ENCODE measurements around the gene RANBP9.

The RANBP9 gene

GRCh38 chr6:13661647-13662046 lies 50.0 kb downstream of the RANBP9 start:
- H3K36me3 Mint-ChIP-seq = peaks cover under 1% of the 10 kb centered on the region
- peak overlapping the region; percentile 36 for H3K27ac Mint-ChIP-seq
- H3K4me3 Mint-ChIP-seq = no peak overlapping the region
- no peaks in the 10 kb centered on the region for H3K9me3 Mint-ChIP-seq (ENCODE audit: low read depth)
- no peaks in the 10 kb centered on the region for H3K27me3 Mint-ChIP-seq
- peaks cover 83% of the 10 kb centered on the region for H3K4me1 Mint-ChIP-seq (ENCODE audit: low read depth)

- Mint-ChIP-seq H3K27ac (peak overlapping the region; percentile 24), H3K9me3 (ENCODE audit: low read depth) (no peaks in the 10 kb centered on the region), H3K4me3 (peak overlapping the region; percentile 40), H3K36me3 (peaks cover 3% of the 10 kb centered on the region), H3K4me1 (ENCODE audit: low read depth) (peaks cover 80% of the 10 kb centered on the region), H3K27me3 (no peaks in the 10 kb centered on the region)
Observed at GRCh38 chr6:13660893-13661292, 50.7 kb downstream of the RANBP9 start.

DNA sequence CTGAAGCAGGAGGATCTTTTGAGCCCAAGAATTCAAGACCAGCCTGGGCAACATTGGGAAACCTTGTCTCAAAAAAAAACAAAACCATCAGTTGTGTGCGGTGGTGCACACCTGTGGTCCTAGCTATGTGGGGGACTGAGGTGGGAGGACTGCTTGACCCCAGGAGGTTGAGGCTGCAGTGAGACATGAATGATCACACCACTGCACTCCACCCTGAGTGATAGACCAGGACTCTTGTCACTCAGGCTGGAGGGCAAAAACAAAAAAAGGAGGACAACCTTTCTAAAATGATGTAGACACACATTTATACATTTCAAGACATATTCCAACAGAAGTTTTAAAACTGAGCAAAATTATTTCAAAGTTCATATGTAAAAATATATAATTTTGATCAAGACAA lies 51.4 kb downstream of the RANBP9 start:
- H3K4me1 Mint-ChIP-seq (ENCODE audit: low read depth) = peaks cover 76% of the 10 kb centered on the region
- H3K27me3 Mint-ChIP-seq = no peaks in the 10 kb centered on the region
- H3K36me3 Mint-ChIP-seq = peaks cover 7% of the 10 kb centered on the region
- no peak overlapping the region for H3K4me3 Mint-ChIP-seq
- H3K27ac Mint-ChIP-seq = peak overlapping the region; percentile 22
- no peaks in the 10 kb centered on the region for H3K9me3 Mint-ChIP-seq (ENCODE audit: low read depth)

DNA sequence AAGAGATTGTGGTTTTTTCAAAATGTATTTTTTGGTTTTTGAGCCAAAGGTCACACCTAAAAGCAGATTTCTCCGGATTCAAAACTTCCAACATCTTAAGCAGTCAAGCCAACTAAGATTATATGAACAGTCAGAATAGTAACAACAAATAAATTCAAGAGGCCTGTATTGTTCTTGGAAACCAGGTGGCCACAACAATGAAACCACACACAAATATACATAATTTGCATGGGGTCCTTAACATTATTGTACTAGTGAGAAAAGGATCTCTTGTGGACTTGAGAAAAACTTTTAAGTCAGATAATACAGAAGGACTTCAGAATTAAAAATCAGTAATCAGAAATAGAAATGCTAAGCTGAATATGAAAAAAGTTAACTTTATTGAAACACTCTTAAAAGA lies 55.9 kb downstream of the RANBP9 start:
- H3K4me1 Mint-ChIP-seq (ENCODE audit: low read depth) = peaks cover 42% of the 10 kb centered on the region
- H3K27ac Mint-ChIP-seq = peak overlapping the region; percentile 34
- no peaks in the 10 kb centered on the region for H3K27me3 Mint-ChIP-seq
- no peaks in the 10 kb centered on the region for H3K9me3 Mint-ChIP-seq (ENCODE audit: low read depth)
- no peak overlapping the region for H3K4me3 Mint-ChIP-seq
- peaks cover 13% of the 10 kb centered on the region for H3K36me3 Mint-ChIP-seq

GRCh38 chr6:13654496-13654895 lies 57.1 kb downstream of the RANBP9 start:
- Mint-ChIP-seq H3K4me3 (no peak overlapping the region), H3K27ac (no peak overlapping the region), H3K9me3 (ENCODE audit: low read depth) (no peaks in the 10 kb centered on the region), H3K4me1 (ENCODE audit: low read depth) (peaks cover 36% of the 10 kb centered on the region), H3K27me3 (no peaks in the 10 kb centered on the region), H3K36me3 (peaks cover 15% of the 10 kb centered on the region)

- Mint-ChIP-seq H3K27ac (no peak overlapping the region), H3K4me3 (no peak overlapping the region), H3K9me3 (ENCODE audit: low read depth) (no peaks in the 10 kb centered on the region), H3K36me3 (peaks cover 15% of the 10 kb centered on the region), H3K27me3 (no peaks in the 10 kb centered on the region), H3K4me1 (ENCODE audit: low read depth) (peaks cover 33% of the 10 kb centered on the region)
Observed at GRCh38 chr6:13653296-13653695, 58.3 kb downstream of the RANBP9 start.

DNA sequence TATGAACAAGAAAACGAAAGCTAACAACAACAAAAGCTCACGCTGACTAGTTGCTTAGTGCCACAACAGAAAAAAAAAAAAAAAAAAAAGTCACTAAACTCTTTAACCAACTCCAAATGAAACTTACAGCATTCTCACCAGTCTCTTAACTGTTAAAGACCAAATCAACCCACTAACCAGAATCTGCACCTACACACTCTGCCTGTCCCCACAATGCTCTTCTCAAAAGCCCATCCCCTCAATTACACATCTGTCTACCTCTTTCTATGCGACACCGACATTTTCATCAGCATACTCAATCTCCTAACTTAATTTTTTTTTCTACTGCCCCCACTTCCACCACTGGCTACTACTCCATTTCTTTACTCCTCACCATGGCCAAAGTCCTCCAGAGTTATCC lies 62.2 kb downstream of the RANBP9 start:
- H3K4me3 Mint-ChIP-seq = peak overlapping the region; percentile 1

DNA sequence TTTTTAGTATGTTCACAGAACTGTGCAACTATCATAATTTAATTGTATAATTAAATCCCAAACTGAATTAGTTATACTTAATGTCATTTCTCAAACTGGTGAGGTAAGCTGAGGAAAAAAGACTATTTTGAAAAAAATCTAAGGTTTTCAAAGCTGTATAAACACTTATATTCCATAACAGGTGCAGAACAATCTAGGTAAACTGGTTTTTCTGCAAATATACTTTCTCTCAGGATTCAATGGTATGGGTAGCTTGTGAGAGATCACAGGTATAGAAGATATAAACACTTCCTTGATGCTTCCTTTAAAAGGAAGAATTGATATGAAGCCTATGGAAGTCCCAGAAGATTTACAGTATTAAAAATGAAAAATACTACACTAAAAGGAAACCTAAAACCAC lies 62.8 kb downstream of the RANBP9 start:
- no peak overlapping the region for H3K4me3 Mint-ChIP-seq
- no peak overlapping the region for H3K27ac Mint-ChIP-seq
- H3K4me1 Mint-ChIP-seq (ENCODE audit: low read depth) = peaks cover 21% of the 10 kb centered on the region
- no peaks in the 10 kb centered on the region for H3K27me3 Mint-ChIP-seq
- no peaks in the 10 kb centered on the region for H3K9me3 Mint-ChIP-seq (ENCODE audit: low read depth)
- H3K36me3 Mint-ChIP-seq = peaks cover 9% of the 10 kb centered on the region

More for the DNA sequence above, 62.2 kb downstream of the RANBP9 start:
- peak overlapping the region; percentile 4 for H3K27ac Mint-ChIP-seq
- no peaks in the 10 kb centered on the region for H3K9me3 Mint-ChIP-seq (ENCODE audit: low read depth)
- H3K36me3 Mint-ChIP-seq = peaks cover 9% of the 10 kb centered on the region
- H3K4me1 Mint-ChIP-seq (ENCODE audit: low read depth) = peaks cover 21% of the 10 kb centered on the region
- H3K27me3 Mint-ChIP-seq = no peaks in the 10 kb centered on the region

GRCh38 chr6:13643125-13643524 lies 68.5 kb downstream of the RANBP9 start:
- no peaks in the 10 kb centered on the region for H3K9me3 Mint-ChIP-seq (ENCODE audit: low read depth)
- no peak overlapping the region for H3K4me3 Mint-ChIP-seq
- peak overlapping the region; percentile 79 for H3K27ac Mint-ChIP-seq
- H3K4me1 Mint-ChIP-seq (ENCODE audit: low read depth) = peaks cover 28% of the 10 kb centered on the region
- H3K27me3 Mint-ChIP-seq = no peaks in the 10 kb centered on the region
- peaks cover 15% of the 10 kb centered on the region for H3K36me3 Mint-ChIP-seq

DNA sequence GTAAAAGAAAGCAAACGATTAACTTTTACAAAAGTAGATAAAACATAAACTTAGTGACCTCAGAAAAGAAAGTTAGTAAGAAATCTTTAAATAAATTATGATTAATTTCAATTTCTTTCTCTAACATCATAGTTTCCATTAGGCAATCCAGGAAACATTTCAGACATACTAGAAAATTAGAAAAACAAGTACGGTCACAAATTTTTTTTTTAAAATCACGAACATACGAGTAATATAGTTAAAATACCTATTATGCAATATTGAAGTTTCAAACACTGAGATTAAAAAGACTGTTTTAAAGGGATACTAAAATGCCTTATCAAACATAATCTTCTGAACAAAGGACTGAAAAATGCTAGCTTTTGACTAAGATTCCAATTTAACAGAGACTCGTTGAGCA lies 70.3 kb downstream of the RANBP9 start:
- H3K4me3 Mint-ChIP-seq = peak overlapping the region; percentile 22
- H3K4me1 Mint-ChIP-seq (ENCODE audit: low read depth) = peaks cover 43% of the 10 kb centered on the region
- H3K27me3 Mint-ChIP-seq = no peaks in the 10 kb centered on the region
- peaks cover 20% of the 10 kb centered on the region for H3K36me3 Mint-ChIP-seq
- peak overlapping the region; percentile 89 for H3K27ac Mint-ChIP-seq
- H3K9me3 Mint-ChIP-seq (ENCODE audit: low read depth) = no peaks in the 10 kb centered on the region

DNA sequence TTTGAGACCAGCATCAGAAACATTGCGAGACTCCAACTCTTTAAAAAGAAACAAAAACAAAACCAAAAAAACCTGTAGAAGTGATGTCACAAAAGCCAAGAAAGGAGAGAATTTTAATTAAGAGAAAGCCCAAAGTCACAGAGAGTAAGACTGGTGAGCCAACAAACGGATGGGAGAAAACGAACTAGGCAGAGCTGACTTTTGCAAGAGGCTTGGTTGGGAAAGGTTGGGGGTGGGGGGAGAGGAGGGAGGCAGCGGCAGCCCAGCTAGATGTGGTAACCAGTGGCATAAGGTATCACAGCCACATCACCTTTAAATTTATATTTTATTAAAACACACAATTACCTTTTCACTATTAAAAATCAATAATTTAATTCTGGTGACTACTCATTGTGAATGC lies 73.0 kb downstream of the RANBP9 start:
- H3K4me3 Mint-ChIP-seq = no peak overlapping the region
- no peaks in the 10 kb centered on the region for H3K9me3 Mint-ChIP-seq (ENCODE audit: low read depth)
- peaks cover 53% of the 10 kb centered on the region for H3K4me1 Mint-ChIP-seq (ENCODE audit: low read depth)
- H3K27me3 Mint-ChIP-seq = no peaks in the 10 kb centered on the region
- H3K36me3 Mint-ChIP-seq = peaks cover 20% of the 10 kb centered on the region
- H3K27ac Mint-ChIP-seq = peak overlapping the region; percentile 84

DNA sequence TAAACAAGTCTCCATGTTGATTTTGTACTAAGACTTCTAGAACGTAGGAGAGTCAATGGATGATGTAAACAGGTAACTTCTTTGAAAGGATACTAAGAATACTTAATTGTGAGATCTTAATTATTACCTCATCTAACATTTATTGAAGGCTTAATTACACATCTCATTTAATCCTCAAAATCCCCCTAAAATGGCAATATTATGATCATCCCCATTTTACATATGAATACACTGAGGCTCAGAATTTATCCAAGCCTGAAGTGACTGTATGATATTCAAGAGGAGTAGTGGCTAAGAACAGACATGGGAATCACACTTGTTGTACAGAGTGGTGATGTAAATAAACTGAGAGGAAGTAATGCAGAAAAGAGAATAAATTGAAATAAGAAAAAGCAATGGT lies 73.6 kb downstream of the RANBP9 start:
- Mint-ChIP-seq H3K9me3 (ENCODE audit: low read depth) (no peaks in the 10 kb centered on the region), H3K36me3 (peaks cover 15% of the 10 kb centered on the region), H3K27ac (peak overlapping the region; percentile 84), H3K4me1 (ENCODE audit: low read depth) (peaks cover 49% of the 10 kb centered on the region), H3K27me3 (no peaks in the 10 kb centered on the region), H3K4me3 (no peak overlapping the region)

DNA sequence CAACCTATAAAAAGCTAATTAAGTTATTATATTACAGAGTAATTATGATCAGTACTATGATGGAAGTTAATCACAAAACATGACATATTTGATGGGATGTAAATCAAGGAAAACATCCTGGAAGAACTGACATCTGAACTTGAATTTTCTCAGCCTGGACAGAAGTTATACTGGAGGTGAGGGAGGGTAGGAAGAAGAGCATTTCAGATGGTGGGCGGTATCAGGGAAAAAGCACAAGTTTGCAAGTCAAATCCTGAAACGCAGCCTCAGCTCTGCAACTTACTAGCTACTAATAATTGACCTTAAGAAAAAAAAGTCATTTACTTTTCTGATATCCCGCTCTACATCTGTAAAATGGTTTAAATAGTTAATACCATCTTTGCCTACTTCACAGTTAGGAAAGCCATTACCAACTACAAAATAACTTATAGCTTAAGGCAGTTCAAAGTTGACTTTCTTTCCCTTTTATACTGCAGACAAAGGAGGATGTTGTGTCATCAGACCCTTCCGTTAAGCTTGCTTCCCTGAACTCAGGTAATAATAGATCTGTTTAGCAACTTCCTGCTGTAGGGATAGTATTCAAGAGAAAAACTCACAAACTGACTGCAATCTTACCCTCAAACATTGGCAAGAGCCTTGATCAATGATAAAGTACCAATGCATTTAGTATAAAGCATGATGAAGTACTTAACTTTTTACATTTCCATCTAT lies 75.5 kb downstream of the RANBP9 start:
- Mint-ChIP-seq H3K27ac (peak overlapping the region; percentile 41), H3K9me3 (ENCODE audit: low read depth) (no peaks in the 10 kb centered on the region), H3K27me3 (no peaks in the 10 kb centered on the region), H3K4me1 (ENCODE audit: low read depth) (peaks cover 45% of the 10 kb centered on the region), H3K36me3 (peaks cover 22% of the 10 kb centered on the region), H3K4me3 (no peak overlapping the region)

GRCh38 chr6:13633343-13633742 lies 78.3 kb downstream of the RANBP9 start:
- Mint-ChIP-seq H3K36me3 (peaks cover 23% of the 10 kb centered on the region), H3K27me3 (no peaks in the 10 kb centered on the region), H3K4me3 (no peak overlapping the region), H3K9me3 (ENCODE audit: low read depth) (no peaks in the 10 kb centered on the region), H3K4me1 (ENCODE audit: low read depth) (peaks cover 51% of the 10 kb centered on the region), H3K27ac (no peak overlapping the region)

DNA sequence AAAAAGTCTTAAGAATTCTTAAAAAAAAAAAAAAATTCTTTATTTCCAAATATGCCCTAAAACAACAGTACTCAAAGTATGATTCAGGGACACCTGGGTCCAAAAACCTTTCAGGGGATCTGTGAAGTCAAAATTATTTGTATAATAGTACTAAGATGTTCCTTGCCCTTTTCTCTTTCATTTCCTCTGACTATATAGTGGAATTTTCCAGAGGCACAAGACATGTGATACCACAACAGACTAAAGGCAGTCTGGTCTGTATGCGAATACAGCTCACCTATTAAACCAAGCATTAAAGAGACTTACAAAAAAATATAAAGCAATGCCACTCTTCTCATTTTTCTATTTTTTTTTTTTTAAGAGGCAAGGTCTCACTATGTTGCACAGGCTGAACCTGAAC lies 81.1 kb downstream of the RANBP9 start:
- Mint-ChIP-seq H3K27me3 (no peaks in the 10 kb centered on the region), H3K4me3 (no peak overlapping the region), H3K4me1 (ENCODE audit: low read depth) (peaks cover 27% of the 10 kb centered on the region), H3K9me3 (ENCODE audit: low read depth) (no peaks in the 10 kb centered on the region), H3K27ac (peak overlapping the region; percentile 94), H3K36me3 (peaks cover 21% of the 10 kb centered on the region)

DNA sequence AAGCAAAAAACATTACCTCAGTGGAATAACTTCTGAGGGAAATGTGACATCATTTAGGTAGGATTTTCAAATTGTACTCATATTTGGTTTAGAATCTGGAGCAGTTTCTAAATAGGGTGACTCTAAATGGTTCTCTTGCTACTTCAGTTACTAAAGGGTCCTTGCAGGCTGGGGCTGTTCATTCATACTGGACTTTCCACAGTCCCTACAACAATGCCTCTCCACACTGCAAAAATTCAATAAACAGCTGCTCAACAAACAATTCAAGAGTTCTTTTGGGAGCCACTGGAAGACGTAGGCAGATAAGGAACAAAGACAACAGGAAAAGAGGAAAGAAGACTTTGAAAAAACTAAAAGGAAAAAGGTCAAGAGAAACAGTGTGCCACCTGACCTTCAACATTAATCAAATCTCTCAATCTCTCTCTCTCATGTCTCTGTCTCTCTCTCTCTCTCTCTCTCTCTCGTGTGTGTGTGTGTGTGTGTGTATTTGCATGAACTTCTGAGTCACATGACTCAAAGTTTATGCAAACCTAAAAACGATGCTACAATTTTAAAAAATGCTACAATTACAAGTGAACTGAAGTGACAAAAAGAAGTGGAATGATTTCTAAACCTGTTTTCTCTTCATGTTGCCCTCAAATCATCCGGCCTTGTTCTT lies 82.0 kb downstream of the RANBP9 start:
- H3K27ac Mint-ChIP-seq = peak overlapping the region; percentile 94
- H3K27me3 Mint-ChIP-seq = no peaks in the 10 kb centered on the region
- peaks cover 21% of the 10 kb centered on the region for H3K36me3 Mint-ChIP-seq
- H3K9me3 Mint-ChIP-seq (ENCODE audit: low read depth) = no peaks in the 10 kb centered on the region
- peak overlapping the region; percentile 3 for H3K4me3 Mint-ChIP-seq
- H3K4me1 Mint-ChIP-seq (ENCODE audit: low read depth) = peaks cover 27% of the 10 kb centered on the region
